ENCODE measurements around the gene LRPAP1. TPM values are rescaled to one million over a fixed set of nuclear protein-coding genes. Genes with fewer than 3 reads are reported as not detected.
A peak's percentile ranks its signal among the peaks of the same experiment; 100 is the strongest.

Gene LRPAP1
- total and polyA plus RNA-seq, 7 donors, result 25.2 to 127 (median 87.4) TPM

GRCh38 chr4:3520276-3520675 is 11.9 kb downstream of the LRPAP1 start:
- no peak overlapping the region for H3K4me3 ChIP-seq
- 89 to 92% methylated on average over 11 of the region's 11 CpGs for WGBS, 2 donors
- H3K27me3 ChIP-seq, result no peaks in the 10 kb centered on the region
- no peak overlapping the region for H3K27ac ChIP-seq
- peaks cover 50 to 98% (median 75%) of the 10 kb centered on the region in 4 donors for H3K36me3 ChIP-seq
- H3K9me3 ChIP-seq, result no peaks in the 10 kb centered on the region
- TF ChIP-seq CTCF (IDR thresholded peaks at IDR 0.05) (no peak), EP300 (IDR thresholded peaks at IDR 0.05) (no peak), POLR2A (IDR thresholded peaks at IDR 0.05) (no peak), POLR2AphosphoS5 (IDR thresholded peaks at IDR 0.05) (no peak)
- DNase-seq, result peak; percentile 49
- H3K4me1 ChIP-seq, result no peaks in the 10 kb centered on the region
- intact Hi-C loops (cut with DNase I), result no loop called here

DNA sequence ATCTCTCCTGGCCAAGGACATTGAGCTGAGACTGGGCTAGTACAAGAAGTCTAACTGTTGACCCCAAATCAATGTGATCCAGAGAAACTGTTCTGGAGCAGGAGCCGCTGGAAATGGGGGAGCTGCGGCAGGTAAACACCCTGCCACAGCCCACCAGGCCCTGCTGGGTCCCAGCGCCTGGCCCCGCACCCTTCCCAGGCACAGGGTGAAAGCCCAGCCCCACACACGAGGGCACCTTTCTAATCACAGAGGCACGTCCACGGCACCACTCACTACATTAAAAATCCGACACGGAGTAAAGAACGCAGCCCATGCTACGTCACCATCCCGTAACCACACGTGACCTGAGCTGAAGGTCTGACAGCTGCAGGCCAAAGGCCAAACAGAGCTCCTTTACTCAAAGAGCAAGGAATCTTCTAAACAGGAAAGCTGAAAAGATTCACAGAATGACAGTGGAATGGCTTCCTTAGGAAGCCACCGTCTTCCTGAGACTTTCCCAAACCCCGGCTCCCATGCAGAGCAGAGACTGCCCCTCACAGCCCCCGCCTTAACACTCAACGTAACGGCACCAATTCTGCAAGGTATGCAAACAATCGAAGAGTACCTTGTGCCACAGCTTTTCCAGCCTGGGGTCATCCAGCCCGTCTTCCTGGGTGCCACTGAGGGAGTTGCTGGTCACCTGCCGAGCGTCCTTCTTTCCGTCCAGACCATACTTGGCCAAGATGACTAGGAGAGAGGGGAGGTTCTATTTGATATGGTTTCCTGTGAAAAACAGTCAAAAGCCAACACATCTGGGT is 12.6 kb downstream of the LRPAP1 start:
- H3K27me3 ChIP-seq, result no peaks in the 10 kb centered on the region
- peak; percentile 57 for DNase-seq

DNA sequence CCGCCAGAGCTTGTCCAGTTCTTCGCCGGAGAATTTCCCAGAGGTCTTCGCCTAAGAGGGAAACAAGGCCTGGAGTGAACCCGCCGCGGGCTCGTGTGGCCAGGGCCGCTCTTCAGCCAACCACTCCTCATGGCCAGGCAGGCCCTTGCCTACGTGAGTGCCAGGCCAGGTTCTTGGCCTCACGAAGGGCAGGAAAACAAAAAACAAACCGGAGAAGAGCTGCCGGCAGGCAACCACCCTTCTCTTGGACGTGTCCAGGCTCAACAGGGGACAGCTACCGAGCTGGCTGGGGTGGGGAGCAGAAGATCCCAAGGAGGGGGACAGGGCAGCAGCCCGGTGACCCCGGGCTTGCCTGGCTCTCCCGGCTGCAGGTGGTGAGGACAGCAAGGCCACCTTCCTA is 13.3 kb downstream of the LRPAP1 start:
- Histone ChIP-seq H3K4me3 (no peak overlapping the region), H3K36me3 (peaks cover 50 to 98% (median 79%) of the 10 kb centered on the region in 4 donors), H3K27ac (no peak overlapping the region), H3K4me1 (no peaks in the 10 kb centered on the region), H3K27me3 (no peaks in the 10 kb centered on the region), H3K9me3 (no peaks in the 10 kb centered on the region)
- TF ChIP-seq CTCF (IDR thresholded peaks at IDR 0.05) (no peak), POLR2AphosphoS5 (IDR thresholded peaks at IDR 0.05) (no peak), POLR2A (IDR thresholded peaks at IDR 0.05) (no peak), EP300 (IDR thresholded peaks at IDR 0.05) (no peak)
- WGBS, 2 donors, result 94 to 95% methylated on average over 18 of the region's 18 CpGs
- intact Hi-C loops (cut with DNase I), result no loop called here
- DNase-seq, result peak; percentile 42

More for the DNA sequence above, 12.6 kb downstream of the LRPAP1 start:
- TF ChIP-seq EP300 (IDR thresholded peaks at IDR 0.05), result no peak
- TF ChIP-seq CTCF (IDR thresholded peaks at IDR 0.05), result no peak
- no peak for TF ChIP-seq POLR2AphosphoS5 (IDR thresholded peaks at IDR 0.05)
- no peak for TF ChIP-seq POLR2A (IDR thresholded peaks at IDR 0.05)
- WGBS, 2 donors, result 93 to 95% methylated on average over 23 of the region's 23 CpGs
- no peak overlapping the region for H3K27ac ChIP-seq
- no peaks in the 10 kb centered on the region for H3K9me3 ChIP-seq
- H3K4me3 ChIP-seq, result no peak overlapping the region
- intact Hi-C loops (cut with DNase I), result no loop called here
- peaks cover 50 to 98% (median 79%) of the 10 kb centered on the region in 4 donors for H3K36me3 ChIP-seq
- no peaks in the 10 kb centered on the region for H3K4me1 ChIP-seq

DNA sequence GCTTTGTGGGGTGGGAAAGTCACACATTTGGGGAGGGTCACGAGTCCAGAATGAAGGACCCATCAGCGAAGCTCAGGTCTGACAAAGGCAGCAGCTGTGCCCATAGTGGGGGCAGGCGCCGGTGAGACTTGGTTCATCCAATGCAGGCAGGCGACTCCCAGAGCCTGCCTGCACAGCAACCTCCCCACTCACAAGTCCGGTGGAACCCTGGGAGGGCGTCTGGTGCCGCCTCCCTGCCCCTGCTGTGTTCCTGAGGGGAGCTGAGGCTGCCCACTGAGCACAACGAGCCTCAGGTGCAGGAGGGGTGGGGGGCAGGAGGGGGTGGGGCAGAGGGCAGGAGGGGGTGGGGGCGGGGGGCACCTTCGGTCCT is 13.7 kb downstream of the LRPAP1 start:
- no peaks in the 10 kb centered on the region for H3K9me3 ChIP-seq
- no peak for TF ChIP-seq EP300 (IDR thresholded peaks at IDR 0.05)
- TF ChIP-seq POLR2A (IDR thresholded peaks at IDR 0.05), result no peak
- no peak for TF ChIP-seq CTCF (IDR thresholded peaks at IDR 0.05)
- TF ChIP-seq POLR2AphosphoS5 (IDR thresholded peaks at IDR 0.05), result no peak
- no peaks in the 10 kb centered on the region for H3K4me1 ChIP-seq
- WGBS, 2 donors, result 89 to 93% methylated on average over 11 of the region's 11 CpGs
- DNase-seq, result peak; percentile 53
- H3K27ac ChIP-seq, result no peak overlapping the region
- H3K27me3 ChIP-seq, result no peaks in the 10 kb centered on the region
- intact Hi-C loops (cut with DNase I), result no loop called here
- no peak overlapping the region for H3K4me3 ChIP-seq
- H3K36me3 ChIP-seq, result peaks cover 50 to 98% (median 79%) of the 10 kb centered on the region in 4 donors

Data from sigmoid colon (tissue), 7 donors.